Activated CD4-positive, CD25-positive, alpha-beta regulatory T cell (primary cell): ENCODE results near the gene PLCB1.

Experiments used
- DNase-seq, 4 experiments: peaks; one replicate each; lab custom pipeline; 2025; lab: John Stamatoyannopoulos, UW

The PLCB1 gene

GRCh38 chr20:8657664-8658063 is 525.6 kb downstream of the PLCB1 start:
- no peak for DNase-seq

DNA sequence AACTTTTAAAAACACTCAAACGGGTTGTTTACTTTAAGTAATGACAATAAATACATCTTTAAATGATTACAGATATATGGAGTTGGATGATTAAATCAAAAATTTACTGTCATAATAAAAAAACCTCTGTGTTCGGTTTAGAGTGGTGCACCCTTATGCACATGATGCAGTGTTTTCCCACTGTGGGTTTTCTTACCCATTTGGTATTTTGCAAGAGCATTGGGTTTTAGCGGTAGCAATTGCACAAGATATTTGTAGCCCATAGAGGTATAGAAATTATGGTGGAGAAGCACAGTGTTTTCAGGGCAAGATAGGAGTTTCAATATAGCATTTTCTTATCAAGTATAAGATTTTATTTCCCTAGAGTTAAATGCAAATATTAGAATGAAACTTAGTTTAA is 526.0 kb downstream of the PLCB1 start:
- no peak for DNase-seq

- DNase-seq, result no peak
Observed at GRCh38 chr20:8661229-8661952, 529.3 kb downstream of the PLCB1 start.

DNA sequence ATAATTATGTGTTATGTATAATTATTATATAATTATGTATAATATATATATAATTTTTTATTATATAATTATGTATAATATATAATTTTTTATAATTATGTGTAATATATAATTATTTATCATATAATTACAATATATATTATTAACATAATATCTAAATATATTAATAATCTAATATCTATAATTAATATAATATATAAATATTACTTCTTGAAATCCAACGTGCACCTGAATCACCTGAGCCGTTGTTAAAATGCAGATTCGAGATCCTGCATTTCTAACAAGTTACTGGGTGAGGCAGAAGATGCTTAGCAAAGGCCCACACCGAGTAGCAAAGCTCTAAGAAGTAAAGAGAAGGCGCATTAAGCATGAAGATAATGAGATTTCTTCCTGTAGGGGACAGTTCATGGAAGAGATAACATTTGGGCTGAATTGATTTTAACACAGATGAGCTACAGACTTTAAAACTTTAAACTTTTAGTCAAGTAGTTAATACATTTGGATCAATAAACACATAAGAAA is 530.4 kb downstream of the PLCB1 start:
- DNase-seq, result no peak

GRCh38 chr20:8663424-8663823 is 531.4 kb downstream of the PLCB1 start:
- no peak for DNase-seq

DNA sequence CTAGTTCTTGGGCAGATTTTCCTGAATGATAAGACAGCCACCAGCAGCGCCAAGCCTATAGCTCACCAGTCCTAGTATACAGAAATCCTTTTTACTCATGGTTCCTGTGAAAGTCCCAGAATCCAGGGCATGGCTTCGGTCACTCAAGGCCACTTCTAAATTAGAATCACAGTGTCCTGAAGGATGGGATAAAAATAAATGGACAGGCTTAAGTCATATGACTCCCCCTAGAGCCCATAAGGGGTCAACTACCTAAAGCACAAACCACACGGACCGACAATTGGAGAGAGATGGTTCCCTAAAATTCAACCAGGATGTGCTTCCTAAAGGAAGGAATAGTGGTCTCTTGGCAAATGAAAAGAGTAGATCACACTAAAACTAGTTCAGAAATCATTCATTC is 532.7 kb downstream of the PLCB1 start:
- DNase-seq, result no peak

DNA sequence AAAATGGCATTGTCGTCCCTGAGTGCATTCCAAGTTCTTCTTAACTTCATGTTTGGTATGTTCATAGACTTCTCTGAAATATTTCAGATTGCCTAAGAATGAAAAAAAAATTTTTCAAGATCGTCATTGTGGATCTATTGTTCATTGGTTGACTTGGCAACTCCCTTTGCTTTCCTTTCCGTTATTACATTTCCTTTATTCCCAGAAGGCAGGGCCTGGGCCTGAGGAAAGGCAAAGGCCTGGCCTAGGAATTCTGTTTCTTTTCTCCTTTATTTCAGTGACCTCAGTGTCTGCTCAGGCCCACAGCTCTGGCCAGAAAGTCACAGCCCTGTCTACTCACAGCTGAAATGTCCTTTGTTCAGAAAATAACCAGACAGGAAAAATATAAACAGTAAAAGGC is 535.2 kb downstream of the PLCB1 start:
- no peak for DNase-seq

DNA sequence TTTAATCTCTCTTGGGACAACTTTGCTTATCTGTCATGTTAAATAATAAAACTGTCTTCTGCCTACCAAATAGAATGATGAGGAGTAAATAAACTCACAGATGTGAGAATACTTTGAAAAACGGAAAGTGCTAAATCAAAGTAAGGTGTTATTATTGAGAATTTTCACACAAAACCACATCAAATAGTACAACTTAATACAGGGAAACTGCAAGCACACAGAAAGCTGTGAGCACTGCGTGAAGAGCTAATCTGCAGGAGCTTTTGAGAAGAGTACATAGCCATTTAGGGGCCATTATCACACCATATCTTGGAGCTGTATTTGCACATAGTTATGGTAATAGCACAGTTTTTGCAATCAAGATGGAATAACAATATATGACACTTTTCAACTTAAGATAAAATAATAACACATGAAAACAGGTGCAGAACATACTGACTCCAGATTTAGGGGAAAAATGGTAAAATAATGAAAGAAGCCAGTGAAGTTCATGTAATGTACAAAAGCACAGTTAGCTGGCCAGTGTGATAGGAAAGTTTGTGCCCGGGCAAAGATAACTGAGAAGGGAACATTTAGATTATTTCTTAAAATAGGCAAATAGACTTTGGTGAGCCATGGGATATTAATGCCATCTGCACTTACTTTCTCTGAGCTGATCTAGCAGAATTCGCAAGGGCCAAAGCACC is 538.3 kb downstream of the PLCB1 start:
- DNase-seq, result no peak

GRCh38 chr20:8670893-8671215 is 538.8 kb downstream of the PLCB1 start:
- no peak for DNase-seq

GRCh38 chr20:8671370-8671961 is 539.4 kb downstream of the PLCB1 start:
- DNase-seq, result no peak

GRCh38 chr20:8673116-8673515 is 541.0 kb downstream of the PLCB1 start:
- no peak for DNase-seq

GRCh38 chr20:8675896-8676295 is 543.8 kb downstream of the PLCB1 start:
- DNase-seq, result no peak

DNA sequence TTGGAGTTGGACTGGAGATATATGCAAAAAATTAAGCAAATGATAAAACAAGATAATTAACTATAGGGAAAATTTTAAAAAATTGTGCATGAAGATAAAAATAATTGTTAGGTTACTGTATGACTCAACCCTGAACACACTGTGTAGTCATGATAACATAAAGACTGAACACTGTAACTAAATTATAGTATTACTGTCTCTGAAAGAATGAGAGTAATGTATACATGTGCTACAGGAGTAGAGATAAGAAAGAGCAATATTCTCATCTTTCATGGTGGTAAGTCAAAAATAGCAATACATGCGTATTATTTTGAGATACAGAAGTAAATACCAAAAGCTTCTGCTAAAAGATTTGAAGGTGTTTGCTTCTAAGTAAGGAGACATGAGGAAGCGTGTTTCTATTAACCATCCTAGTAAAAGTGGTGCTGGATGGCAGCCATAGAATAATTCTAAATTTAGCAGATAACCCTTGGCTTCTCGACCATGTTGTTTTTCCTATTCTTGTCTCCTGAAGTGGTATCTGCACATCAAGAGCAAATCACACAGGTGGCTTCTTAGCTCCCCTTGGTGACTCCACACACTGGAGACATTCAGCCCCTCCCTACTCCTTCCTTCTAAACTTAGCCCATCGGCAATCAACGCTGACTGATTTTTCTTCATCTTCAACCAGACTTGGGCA is 546.2 kb downstream of the PLCB1 start:
- no peak for DNase-seq

DNA sequence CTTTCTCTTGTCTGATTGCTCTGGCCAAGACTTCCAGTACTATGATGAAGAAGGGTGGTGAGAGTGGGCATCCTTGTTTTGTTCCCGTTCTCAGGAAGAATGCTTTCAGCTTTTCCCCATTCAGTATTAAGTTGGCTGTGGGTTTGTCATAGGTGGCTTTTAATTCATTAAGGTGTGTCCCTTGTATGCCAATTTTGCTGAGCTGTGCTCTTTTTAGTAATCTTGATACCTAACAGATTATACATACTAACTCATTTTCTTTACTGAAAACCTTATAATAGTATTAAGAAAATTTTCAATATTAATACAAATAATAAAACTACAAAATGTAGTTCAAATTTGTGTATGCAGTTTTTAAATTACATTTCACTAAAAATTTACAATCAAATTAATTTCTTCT is 557.3 kb downstream of the PLCB1 start:
- DNase-seq, result no peak

- DNase-seq, result no peak
Observed at GRCh38 chr20:8690074-8690473, 558.0 kb downstream of the PLCB1 start.

DNA sequence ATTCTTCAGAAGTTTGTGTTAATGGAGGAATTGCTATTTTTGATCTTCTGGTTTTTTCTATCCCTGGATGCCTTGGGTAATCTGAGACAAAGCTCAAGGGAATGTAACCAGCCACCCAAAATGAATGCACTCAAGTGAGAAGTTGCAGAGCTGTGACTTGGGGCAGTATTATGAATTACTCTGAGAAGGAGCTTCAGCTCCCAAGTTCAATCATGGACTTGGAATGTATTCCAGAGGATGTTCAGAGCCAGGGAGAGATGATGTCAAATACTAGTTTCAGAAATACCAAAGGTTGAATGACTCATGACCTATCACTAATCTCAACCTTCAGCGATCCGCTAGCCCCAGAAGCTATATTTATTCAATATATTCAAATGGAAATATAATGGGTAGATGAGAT is 561.6 kb downstream of the PLCB1 start:
- DNase-seq, result no peak

GRCh38 chr20:8700756-8701155 is 568.7 kb downstream of the PLCB1 start:
- no peak for DNase-seq

GRCh38 chr20:8706961-8707700 is 575.1 kb downstream of the PLCB1 start:
- no peak for DNase-seq

DNA sequence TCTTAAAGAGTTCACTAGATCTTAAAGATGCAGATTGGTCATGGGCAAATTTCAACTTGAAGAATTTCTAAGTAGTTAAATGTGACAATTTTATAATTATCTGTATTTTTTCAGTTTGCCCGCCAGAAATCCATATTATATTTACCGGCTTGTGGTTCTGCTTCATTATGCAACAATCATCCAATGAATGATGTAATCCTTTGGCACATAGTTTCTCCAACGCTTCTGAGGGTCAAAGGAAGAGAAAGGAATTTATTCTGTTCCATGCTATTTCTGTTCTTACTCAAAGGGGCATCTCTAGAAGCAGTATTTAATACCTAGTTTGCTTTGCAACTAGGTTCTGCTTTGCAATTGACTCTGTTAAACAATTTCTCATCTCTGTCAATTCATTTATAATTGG is 577.6 kb downstream of the PLCB1 start:
- no peak for DNase-seq

DNA sequence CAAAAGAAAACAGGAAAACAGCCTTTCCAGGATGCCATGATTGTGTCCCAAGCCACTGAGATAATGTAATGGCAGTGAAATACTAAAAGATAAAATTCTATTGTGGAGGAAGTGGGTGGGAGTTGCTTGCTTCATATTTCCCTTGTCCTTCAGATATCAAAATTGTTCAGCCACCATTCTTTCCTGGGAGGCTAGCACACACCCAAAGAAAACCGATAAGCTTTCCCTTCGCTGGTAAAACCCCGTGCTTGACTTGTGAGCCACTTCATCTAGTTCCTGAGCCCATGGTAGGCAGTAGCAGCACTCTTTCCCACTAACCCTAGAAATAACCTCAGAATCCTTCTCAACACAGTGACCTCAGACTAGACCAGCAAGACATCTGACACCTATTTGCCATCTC is 579.4 kb downstream of the PLCB1 start:
- no peak for DNase-seq

DNA sequence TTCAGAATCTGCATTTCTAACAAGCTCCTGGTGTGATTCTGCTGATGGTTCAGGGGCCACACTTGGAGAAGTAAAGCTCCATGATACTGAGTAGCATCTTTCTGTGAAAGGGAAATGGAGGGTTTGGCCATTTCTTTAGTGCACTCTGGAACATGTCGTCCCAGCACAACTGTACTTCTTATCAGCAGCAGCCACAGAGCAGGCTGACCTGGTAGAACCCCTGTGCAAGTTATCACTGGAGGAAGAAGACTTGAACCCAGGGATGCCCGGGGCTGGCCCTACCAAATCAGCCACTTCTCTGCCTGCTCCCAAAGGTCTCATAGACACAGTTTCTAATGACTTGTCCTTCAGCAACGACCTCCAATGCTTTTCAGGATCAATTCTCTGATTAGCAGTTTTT is 582.1 kb downstream of the PLCB1 start:
- DNase-seq, result no peak

DNA sequence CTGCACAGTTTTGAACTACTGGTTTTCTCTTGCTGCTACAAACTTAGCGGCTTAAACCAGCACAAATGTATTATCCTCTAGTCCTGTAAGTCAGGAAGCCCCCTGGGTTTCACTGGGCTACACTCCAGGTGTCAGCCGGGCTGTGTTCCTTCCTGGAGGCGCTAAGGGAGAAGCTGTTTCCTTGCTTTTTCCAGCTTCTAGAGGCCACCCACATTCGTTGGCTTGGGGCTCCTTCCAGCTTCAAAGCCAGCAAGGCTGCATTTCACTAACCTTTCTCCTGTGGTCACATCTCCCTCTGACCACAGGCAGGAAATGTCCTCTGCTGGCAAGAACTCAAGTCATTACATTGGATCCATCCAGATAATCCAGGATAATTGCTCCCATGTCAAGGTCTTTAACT is 586.2 kb downstream of the PLCB1 start:
- DNase-seq, result no peak
